ENCODE results near the gene KIF4A. TPM values are rescaled to one million over a fixed set of nuclear protein-coding genes. Genes with fewer than 3 reads are reported as not detected.

KIF4A gene
- total RNA-seq, 1 donor from 2014 or later: 0.40 TPM

DNA sequence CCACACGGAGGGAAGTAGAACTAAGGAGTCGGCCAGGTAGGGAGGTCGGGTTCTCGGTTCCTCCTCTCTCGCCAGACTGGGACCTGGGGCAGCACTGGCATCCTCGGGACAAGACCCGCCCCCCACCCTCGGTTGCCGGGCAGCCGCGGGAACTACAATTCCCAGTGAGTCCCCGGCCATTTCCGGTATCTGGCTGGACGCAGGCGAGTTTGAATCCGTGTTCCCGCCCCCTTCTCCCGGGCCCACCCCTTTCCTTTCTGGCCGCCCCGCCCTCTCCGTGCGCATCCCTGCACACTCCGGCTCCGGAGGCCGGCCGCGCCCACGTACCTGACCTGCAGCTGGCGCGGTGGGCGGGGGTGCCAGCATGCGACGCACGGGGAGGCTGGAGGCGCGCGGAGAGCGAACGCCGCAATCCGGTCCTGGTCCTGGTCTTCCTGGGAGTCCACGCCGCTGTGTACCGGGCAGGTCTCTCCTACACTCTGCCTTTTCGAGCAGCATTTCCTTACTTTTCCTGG, 144.5 kb downstream of the KIF4A start:
- intact Hi-C loops (cut with micrococcal nuclease): no loop called here
- peak; percentile 95 for ATAC-seq

DNA sequence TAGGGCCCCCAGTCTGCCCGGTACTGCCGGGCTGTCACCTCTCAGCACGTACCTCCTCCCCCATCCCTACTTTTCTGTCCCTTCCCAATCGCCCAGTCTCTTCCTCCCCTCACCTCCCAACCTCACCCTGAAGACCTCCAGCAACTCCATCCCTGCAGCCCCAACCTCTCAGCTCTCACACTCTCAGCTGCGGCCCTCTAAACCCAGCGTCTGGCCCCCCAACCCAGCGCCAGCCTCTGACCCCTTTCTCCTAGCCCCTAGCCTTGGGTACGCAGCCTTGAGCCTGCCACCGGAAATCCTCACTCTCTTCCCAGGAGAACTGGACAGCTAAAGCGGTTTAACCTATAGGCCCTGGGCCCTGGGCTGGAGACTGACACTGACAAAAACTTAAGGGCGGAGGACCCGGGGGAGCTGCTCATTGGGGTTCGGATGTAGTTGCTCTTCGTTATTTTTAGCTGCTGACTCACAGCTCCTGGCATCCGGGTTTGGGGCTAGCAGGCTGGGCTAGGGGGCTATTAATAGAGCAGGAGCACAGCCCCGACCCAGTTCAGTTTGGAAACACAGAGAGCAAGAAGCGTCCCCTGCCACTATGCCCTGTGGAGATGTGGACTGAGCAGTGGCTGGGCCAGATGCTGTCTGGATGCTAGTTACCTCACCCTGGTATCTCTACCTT, 145.1 kb downstream of the KIF4A start:
- peak; percentile 74 for ATAC-seq
- peak; percentile 53 for DNase-seq
- intact Hi-C loops (cut with micrococcal nuclease): no loop called here

More for the DNA sequence above, 144.5 kb downstream of the KIF4A start:
- peak; percentile 90 for DNase-seq

DNA sequence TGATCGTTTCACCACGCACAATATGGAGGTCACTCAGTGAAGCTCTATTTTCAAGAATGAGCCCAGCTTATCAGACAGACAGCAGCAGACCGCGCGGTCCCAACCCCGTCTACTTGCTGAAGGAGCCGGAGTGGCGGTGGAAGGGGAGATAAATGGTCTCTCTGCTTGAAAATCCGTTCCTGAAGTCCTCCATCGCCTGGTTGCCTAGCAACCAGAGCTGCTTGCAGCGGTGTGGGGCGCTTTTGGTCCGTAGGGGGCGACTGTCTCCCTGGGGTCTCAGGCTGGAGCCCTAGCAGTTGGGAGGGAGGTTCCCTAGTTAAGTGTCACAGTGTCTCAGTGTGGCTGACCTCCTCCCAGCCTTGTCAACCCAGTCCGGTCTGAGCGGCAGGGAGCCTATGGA, 146.4 kb downstream of the KIF4A start:
- ATAC-seq: no peak
- intact Hi-C loops (cut with micrococcal nuclease): no loop called here
- no peak for DNase-seq

DNA sequence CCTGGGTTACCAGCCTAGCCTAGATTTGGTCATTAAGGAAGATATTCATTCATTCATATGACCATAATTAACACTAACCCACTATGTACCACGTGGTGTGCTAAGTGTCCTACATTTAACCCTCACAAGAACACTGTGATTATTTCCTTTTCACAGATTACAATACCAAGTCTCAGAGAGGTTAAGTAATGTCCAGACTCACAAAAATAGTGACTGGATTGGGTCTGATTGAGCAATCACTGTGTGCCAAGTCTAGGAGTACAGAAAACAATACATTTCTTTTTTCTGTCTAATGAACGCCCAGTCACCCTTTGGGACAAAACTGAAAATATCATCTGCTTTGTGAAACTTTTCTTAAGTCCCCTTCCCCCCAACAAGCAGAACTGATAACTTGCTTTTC, 147.1 kb downstream of the KIF4A start:
- ATAC-seq (no peak), DNase-seq (no peak)
- intact Hi-C loops (cut with micrococcal nuclease): no loop called here

DNA sequence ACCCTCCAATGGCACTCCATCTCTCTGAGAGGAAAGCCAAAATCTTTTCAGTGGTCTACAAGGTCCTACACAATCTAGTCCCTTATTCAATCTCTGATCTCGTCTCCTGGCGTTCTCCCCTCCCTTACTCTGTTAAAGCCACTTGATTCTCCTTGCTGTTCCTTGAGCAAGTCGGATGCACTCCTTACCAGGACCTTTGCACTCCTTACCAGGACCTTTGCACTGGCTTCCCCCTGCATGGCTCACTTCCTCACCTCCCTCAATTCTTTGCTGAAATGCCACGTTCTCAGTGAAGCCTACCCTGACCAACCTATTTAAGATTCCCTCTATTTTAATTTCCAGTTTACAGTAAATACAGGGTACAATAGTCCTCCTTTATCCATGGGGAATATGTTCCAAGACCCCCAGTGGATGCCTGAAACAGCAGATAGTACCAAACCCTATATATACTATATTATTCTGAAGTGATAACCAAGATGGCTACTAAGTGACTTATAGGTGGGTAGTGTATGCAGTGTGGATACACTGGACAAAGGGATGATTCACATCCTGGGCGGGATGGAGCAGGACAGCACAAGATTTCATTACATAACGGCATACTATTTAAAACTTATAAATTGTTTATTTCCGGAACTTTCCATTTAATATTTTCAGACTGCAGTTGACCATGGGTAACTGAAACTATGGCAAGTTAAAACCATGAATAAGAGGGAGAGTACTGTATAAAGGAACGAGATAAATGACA, 148.2 kb downstream of the KIF4A start:
- DNase-seq: no peak
- intact Hi-C loops (cut with micrococcal nuclease): no loop called here
- no peak for ATAC-seq

DNA sequence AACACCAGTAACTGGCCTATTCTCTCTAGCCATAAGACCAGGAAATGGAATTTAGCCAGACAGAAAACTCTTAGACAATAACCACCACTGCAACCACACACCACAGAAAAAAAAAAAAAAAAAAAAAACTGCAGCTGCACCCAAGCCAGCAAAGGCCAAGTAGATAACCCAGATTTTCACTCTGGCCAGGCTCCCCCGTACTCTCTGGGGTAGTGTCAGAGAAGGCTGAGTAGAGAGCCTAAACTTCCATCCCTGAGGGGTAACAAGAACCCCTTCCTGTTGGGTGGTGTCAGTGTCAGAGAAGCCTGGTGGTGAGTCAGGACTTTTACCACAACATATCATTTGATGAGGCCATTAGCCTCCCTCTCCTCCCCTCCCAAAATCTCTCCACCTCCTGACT, 149.1 kb downstream of the KIF4A start:
- intact Hi-C loops (cut with micrococcal nuclease): no loop called here
- DNase-seq: no peak
- ATAC-seq: no peak

DNA sequence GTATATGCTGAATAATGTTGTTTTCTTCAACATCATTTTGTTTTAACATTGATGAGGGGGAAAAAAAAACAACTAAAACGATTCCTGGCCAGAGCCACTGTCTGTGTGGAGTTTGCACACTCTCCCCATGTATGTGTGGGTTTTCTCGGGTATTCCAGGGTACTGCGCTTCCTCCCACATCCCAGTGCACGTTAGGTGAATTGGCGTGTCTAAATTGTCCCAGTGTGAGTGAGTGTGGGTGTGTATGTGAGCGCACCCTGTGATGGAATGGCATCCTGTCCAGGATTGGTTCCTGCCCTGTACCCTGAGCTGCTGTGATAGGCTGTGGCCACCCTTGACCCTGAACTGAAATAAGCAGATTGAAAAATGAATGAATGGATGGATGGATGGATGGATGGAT, 152.3 kb downstream of the KIF4A start:
- intact Hi-C loops (cut with micrococcal nuclease): no loop called here
- no peak for ATAC-seq
- no peak for DNase-seq

DNA sequence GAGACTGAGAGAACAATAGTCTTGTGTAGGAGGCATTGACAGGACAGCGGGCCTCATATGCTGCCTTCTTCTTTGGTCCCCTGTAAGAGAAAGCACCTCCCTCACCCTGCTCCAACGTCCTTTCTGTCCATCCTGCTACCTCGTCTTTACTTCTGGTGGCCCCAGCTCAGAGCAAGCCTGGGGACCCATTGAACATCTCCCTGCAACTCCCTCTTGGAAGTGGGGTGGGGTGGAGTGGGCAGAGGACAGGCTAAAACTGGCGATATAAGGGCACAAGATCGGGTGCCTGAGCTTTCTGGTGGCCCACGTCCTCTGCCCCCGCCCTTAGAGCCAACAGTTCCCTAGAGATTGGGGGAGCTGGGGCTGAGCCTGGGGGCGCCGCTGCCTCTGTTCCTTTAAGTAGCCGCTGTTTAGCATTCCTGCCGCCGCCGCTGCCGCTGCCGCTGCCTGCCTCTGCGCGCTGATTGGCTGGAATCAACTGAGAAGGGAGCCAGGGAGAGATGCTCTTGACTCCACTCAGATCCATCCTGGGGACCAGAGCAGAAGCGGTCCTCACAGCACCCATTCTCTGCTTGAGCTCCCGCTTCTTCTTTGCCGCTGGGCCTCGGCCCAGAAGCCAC, 154.5 kb downstream of the KIF4A start, which contains the start of gene DLG3:
DLG3 (plus strand) TSS at position 510 of the 620 bp plus-strand sequence. CDS start 367 bp downstream, outside the sequence.
- no peak for DNase-seq
- intact Hi-C loops (cut with micrococcal nuclease): no loop called here
- peak; percentile 44 for ATAC-seq

DNA sequence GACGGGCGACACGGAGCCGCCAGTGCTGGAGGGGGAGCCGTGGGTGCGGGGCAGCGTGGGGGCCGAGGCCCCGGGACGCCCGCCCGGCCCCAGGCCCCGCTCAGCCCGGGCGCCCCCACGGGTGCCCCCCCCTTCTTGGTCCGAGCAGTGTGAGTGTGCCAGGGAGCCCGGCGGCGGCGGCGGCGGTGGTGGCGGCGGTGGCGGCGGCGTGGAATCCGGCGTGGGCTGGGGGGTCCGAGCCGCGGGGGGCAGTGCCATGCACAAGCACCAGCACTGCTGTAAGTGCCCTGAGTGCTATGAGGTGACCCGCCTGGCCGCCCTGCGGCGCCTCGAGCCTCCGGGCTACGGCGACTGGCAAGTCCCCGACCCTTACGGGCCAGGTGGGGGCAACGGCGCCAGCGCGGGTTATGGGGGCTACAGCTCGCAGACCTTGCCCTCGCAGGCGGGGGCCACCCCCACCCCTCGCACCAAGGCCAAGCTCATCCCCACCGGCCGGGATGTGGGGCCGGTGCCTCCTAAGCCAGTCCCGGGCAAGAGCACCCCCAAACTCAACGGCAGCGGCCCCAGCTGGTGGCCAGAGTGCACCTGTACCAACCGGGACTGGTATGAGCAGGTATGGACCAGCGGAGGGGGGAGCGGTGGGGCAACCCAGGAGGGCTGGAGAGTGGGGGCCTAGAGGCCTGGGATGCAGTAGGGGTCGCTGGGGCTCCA, 155.2 kb downstream of the KIF4A start:
- ATAC-seq (no peak), DNase-seq (no peak)
- intact Hi-C loops (cut with micrococcal nuclease): no loop called here

DNA sequence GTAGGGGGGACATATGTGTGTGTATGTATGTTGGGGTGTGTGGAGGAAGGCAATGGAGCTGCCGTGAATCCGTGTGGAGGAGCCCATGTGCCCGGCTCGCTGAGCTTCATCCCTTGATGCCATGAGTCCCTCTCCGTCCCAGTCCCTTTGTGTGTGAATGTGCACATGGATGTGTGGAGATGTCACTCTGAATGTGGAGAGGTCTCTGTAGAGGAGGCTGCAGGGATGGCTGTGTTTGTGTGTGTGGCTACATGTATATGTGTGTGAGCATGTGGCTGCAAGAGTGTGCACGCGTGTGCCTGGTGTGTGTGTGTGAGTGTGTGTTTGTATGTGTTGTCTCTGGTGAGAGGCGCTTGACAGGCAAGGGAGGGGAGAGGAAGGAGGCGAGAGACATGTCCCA, 156.0 kb downstream of the KIF4A start:
- DNase-seq (no peak), ATAC-seq (no peak)
- intact Hi-C loops (cut with micrococcal nuclease): no loop called here

DNA sequence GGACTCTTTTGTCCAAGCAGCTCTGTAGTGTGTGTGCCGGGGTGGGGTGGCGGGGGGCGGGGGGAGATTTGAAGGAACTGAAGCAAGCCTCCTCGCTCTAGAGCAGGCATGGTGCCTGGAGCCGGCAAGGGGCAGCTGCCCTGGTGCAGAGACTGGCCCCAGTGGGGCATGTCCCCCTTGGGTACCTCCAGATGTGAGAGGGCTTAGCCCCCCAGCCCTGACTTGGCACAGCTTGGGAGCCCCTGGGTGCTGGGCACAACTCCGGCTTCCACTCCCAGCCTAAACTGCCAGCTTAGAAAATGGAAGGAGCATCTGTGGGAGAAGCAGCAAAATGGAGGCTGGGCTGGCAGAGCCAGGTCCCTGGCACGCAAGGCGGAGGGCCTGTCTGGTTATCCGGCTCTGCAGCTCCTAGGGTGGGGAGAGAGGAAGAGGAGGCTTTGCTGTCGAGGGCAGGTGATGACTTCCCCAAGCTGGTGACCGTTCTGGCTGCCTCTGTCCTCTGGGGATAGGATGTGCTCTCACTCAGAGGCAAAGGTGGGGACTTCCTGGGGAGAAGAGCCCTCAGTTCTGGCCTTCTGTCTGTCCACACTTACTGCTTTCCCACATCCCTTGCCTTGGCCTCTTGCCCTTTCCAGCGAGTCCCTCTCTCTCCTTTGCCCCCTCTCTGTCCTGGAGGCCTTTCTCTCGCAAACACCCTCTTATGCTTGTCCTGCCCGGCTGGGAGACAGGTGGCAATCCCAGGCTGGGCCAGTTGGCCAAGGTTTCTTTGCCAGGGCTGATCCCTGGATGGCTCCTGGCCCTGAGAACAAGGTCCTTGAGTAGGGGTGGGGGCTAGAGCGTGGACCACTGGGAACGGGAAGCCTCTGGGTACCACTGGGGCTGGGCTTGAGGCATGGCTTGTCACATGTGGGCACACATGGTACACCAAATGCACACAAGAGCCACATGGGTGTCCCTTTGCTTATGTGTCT, 156.8 kb downstream of the KIF4A start:
- DNase-seq (no peak), ATAC-seq (no peak)
- intact Hi-C loops (cut with micrococcal nuclease): no loop called here

DNA sequence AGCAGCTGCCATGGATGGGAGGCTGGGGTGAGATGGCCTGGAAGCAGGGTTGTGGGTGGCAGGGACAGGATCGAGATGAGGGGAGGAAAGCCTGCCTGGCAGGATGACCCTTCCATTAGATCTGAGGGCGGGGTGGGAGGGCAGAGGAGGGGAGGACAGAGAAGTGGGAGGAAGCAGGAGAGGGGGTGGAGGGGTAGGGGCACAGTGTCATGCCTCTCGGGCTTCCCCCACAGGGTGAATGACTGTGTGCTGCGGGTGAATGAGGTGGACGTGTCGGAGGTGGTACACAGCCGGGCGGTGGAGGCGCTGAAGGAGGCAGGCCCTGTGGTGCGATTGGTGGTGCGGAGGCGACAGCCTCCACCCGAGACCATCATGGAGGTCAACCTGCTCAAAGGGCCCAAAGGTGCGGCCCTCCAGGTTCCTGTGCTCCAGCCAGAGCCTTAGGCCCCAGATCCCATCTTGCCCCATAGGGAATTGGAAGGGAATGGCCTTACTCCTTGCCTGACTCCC, 159.6 kb downstream of the KIF4A start:
- intact Hi-C loops (cut with micrococcal nuclease): no loop called here
- DNase-seq (no peak), ATAC-seq (no peak)

DNA sequence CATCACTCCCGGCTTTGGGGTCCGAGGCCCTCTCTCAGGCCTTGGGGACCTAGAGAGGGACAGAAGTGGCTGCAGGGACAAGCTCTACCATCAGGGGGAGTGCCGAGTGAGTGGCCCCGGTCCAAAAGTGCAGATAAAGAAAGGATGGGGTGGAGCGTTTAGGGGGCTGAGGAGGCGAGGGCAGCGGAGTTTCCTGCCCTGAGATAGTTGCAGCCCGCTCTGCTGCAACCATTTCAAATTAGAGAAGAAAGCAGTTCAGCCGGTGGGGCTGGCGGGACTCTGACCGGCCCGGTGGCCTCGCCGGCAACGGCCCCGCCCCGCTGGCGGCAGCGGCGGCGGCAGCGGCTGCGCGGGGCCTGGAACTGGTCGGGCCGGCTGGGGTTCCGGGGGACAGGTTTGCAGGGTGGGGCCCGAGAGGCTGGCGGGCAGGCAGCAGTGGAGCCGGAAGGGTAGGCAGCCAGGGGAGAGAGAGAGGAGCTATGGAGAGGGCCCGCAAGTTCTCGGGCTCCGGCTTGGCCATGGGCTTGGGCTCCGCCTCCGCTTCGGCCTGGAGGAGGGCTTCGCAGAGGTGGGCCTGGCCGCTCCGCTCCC, 162.3 kb downstream of the KIF4A start:
- ATAC-seq: peak; percentile 46
- peak; percentile 72 for DNase-seq
- intact Hi-C loops (cut with micrococcal nuclease): no loop called here

DNA sequence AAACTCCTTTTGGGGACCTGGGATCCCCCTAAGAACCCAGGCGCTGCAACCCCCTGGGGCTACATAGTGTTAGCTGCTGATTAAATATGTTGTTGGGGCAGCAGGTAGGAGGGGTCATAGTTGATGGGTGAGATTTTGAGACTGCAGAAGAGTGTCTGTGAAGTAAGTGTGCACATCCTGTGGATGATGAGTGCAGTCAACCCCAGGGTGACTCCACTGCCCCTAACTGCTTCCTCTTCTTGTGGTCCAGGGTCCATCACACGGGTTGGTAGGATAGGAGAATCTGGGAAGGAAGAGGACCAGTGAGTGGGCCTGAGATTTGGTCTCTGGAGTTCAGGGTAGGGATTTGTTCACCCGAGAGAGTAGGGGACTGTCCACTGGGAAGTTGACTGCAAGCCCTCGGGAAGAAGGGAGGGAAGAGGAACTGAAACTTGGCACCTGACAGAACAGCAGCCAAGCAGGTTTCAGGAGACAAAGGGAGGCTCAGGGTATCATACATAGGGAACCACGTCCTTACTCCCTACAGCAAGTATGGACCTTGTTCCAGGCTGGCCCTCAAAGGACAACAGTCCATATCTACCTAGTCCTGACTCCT, 163.2 kb downstream of the KIF4A start:
- no peak for DNase-seq
- intact Hi-C loops (cut with micrococcal nuclease): no loop called here
- ATAC-seq: no peak

DNA sequence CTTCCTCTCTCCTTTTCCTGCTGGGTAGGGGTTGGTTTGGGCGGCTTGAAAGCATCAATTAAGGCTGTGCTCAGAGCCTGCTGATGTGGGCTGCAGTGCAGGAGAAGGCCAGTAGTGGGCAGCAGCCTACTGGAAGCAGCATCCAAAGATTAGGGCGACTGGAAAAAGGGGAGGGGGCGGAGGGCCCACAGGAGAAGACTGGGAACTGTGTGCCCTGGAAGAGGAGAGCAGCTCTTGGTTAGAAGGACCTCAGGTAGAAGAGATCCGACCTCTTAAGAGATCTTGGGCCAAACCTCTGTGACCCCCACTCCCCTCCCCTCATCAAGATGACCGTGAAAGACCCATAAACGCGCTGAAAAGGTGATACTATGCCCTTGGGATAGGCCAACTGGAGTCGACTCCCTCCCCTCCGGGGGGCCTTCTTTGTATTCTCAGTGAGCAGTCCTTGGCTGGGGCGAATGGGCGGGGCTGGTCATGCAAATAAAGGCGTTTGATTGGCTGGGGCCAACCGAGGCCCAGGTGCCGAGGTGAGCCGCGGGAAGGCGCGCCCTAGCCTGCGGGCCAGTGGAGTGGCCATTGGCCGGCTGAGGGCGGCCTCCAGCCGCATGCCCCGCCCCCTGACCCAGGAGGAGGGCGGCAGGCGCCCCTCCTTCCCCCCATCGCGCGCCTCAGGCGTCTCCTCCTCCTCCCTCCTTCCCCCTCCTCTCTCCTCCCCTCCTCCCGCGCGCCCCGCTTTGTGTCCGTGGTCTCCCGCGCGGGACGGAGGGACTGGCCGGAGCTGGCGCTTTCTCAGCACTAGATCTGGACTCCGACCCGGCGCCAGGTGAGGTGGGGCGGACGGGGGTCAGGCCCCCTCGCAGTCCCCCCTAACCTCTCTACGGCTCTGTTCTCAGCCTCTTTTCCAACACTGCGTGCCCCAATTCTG, 164.8 kb downstream of the KIF4A start:
- intact Hi-C loops (cut with micrococcal nuclease): no loop called here
- DNase-seq: peak; percentile 85
- ATAC-seq: peak; percentile 92

DNA sequence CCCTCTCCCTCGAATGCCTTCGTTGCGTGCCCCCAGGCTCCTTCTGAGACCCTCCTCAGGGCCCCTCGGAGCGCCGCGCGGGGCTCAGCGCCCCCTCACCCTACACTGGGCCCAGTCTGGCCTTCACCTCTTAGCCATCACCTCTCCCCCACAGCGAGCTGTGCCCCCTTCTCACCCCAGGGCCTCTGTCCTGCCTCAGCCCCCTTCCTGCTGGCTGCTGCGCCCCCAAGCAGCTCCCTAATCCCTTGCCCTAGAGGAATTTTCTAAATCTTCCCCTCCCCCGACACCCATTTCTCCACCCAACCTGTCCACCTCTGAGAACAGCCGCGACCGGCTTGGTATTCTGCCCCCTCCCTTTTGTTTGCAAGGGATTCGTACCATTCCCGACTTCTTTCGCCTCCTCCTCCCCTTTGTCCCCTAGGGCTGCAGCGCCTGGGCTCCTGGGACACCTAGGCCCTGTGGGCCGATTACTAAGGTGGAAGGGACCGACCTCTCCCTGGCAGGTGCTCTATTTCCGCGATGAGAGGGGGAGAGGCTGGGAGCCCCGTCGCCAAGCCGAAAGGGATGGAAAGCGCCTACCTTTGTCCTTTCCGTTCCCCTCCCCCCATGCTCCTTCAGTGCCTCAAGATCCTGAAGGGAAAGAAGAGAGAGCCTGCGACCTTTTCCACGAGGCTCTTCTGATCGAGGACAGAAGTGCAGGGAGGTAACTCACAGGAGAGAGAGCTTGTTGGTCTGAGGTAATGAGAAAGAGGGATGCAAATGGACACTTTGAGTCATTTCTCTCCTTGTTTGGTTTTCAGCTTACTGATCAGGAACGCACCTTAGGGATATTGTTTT, 165.7 kb downstream of the KIF4A start:
- ATAC-seq: peak; percentile 11
- DNase-seq: no peak
- intact Hi-C loops (cut with micrococcal nuclease): no loop called here

Data from left ventricle myocardium superior (tissue), 1 donor.